GM19328 (cell line): ENCODE data around the gene DIPK1B.
"Not testable (repeated sequence)": the region's sequence is repeated elsewhere in the genome, so short reads cannot be mapped to it uniquely, and the experiment has no call there.

Experiments
- ATAC-seq: cut with Tn5 transposase; IDR thresholded peaks from one replicate; pipeline ENCODE4 v1.9.1; 2021; ENCODE audit warnings: mild to moderate bottlenecking, moderate library complexity; ENCODE audit not compliant: unreplicated experiment

DIPK1B gene

GRCh38 chr9:136697821-136698526 is 14.4 kb upstream of the DIPK1B start:
- ATAC-seq, result no peak

GRCh38 chr9:136698635-136699246 is 13.6 kb upstream of the DIPK1B start:
- no peak for ATAC-seq

GRCh38 chr9:136700304-136700703 is 12.1 kb upstream of the DIPK1B start:
- no peak for ATAC-seq

- no peak for ATAC-seq
Measured at GRCh38 chr9:136700959-136701667, 11.3 kb upstream of the DIPK1B start.

GRCh38 chr9:136701668-136702053 is 10.7 kb upstream of the DIPK1B start:
- no peak for ATAC-seq

GRCh38 chr9:136703276-136703860 is 9.0 kb upstream of the DIPK1B start:
- no peak for ATAC-seq

- not testable (repeated sequence) for ATAC-seq
Measured at GRCh38 chr9:136704741-136705140, 7.6 kb upstream of the DIPK1B start.

- no peak for ATAC-seq
Measured at GRCh38 chr9:136705564-136705963, 6.8 kb upstream of the DIPK1B start.

GRCh38 chr9:136707011-136707410 is 5.4 kb upstream of the DIPK1B start:
- no peak for ATAC-seq

GRCh38 chr9:136707849-136708517 is 4.4 kb upstream of the DIPK1B start:
- no peak for ATAC-seq

- no peak for ATAC-seq
Measured at GRCh38 chr9:136709454-136710109, 2.8 kb upstream of the DIPK1B start.

GRCh38 chr9:136710543-136710942 is 1.8 kb upstream of the DIPK1B start:
- ATAC-seq, result no peak

GRCh38 chr9:136711219-136711648 is 1.1 kb upstream of the DIPK1B start:
- not testable (repeated sequence) for ATAC-seq

- no peak for ATAC-seq
Measured at GRCh38 chr9:136712690-136713544, 545 bp downstream of the DIPK1B start.

- ATAC-seq, result no peak
Measured at GRCh38 chr9:136713550-136713949, 1.2 kb downstream of the DIPK1B start.

- ATAC-seq, result no peak
Measured at GRCh38 chr9:136714096-136714892, 1.9 kb downstream of the DIPK1B start.

- ATAC-seq, result no peak
Measured at GRCh38 chr9:136714893-136715274, 2.5 kb downstream of the DIPK1B start.

- no peak for ATAC-seq
Measured at GRCh38 chr9:136717399-136717798, 5.0 kb downstream of the DIPK1B start.
